Eye (tissue), 1 donor: ENCODE results near the gene ADM5.
A peak's percentile ranks its signal among the peaks of the same experiment; 100 is the strongest.

Experiments
- DNase-seq: peaks from one replicate; pipeline ENCODE4 v3.0.0-alpha.2; 2015

Gene ADM5

GRCh38 chr19:49689133-49690078 is at the start of gene ADM5:
ADM5 (plus strand) TSS chr19:49689594; CDS start chr19:49689838, 244 bp downstream.
- DNase-seq, result peak; percentile 65

GRCh38 chr19:49640113-49640898 is 49.1 kb upstream of the ADM5 start, which contains the start of gene RRAS:
RRAS (minus strand) TSS chr19:49640143; CDS start chr19:49640098, 45 bp downstream.
- peak; percentile 100 for DNase-seq

- DNase-seq, result peak; percentile 99
Observed at GRCh38 chr19:49641688-49642491, 47.5 kb upstream of the ADM5 start, which contains the start of gene SCAF1. SCAF1 (plus strand) TSS chr19:49642209; CDS start chr19:49645027, 2,818 bp downstream.

GRCh38 chr19:49642492-49643035 is 46.8 kb upstream of the ADM5 start:
- DNase-seq, result no peak

- no peak for DNase-seq
Observed at GRCh38 chr19:49643466-49643865, 45.9 kb upstream of the ADM5 start.

GRCh38 chr19:49645592-49645991 is 43.8 kb upstream of the ADM5 start:
- no peak for DNase-seq

- DNase-seq, result no peak
Observed at GRCh38 chr19:49645995-49646394, 43.4 kb upstream of the ADM5 start.

GRCh38 chr19:49646586-49646985 is 42.8 kb upstream of the ADM5 start:
- no peak for DNase-seq

GRCh38 chr19:49651029-49651819 is 38.2 kb upstream of the ADM5 start:
- DNase-seq, result no peak

- DNase-seq, result no peak
Observed at GRCh38 chr19:49651820-49652550, 37.4 kb upstream of the ADM5 start.

GRCh38 chr19:49652551-49653465 is 36.6 kb upstream of the ADM5 start:
- no peak for DNase-seq

GRCh38 chr19:49653466-49653806 is 36.0 kb upstream of the ADM5 start:
- no peak for DNase-seq

GRCh38 chr19:49654581-49654980 is 34.8 kb upstream of the ADM5 start:
- no peak for DNase-seq

GRCh38 chr19:49655570-49656455 is 33.6 kb upstream of the ADM5 start:
- no peak for DNase-seq

GRCh38 chr19:49656456-49657109 is 32.8 kb upstream of the ADM5 start:
- DNase-seq, result no peak

GRCh38 chr19:49657493-49658138 is 31.8 kb upstream of the ADM5 start:
- no peak for DNase-seq

- DNase-seq, result no peak
Observed at GRCh38 chr19:49658139-49658517, 31.3 kb upstream of the ADM5 start.
